ENCODE data around the gene CDS1. TPM values are rescaled to one million over a fixed set of nuclear protein-coding genes. Genes with fewer than 3 reads are reported as not detected.
"Not testable (repeated sequence)": the region's sequence is repeated elsewhere in the genome, so short reads cannot be mapped to it uniquely, and the experiment has no call there.

Gene CDS1
- total and polyA plus RNA-seq, 2 donors from 2014 or later = 13.5 to 18.8 TPM

- no peak overlapping the region for H3K9ac ChIP-seq (ENCODE audit: low read length in 3 of 3)
- no peak overlapping the region for H3K27ac ChIP-seq (ENCODE audit: low read depth in 2 of 2, low read length in 2 of 2)
- DNase-seq (peak in 1 of 5 donors; percentile 15), FAIRE-seq (no peak)
- no peaks in the 10 kb centered on the region for H3K27me3 ChIP-seq (ENCODE audit: control insufficient read depth, insufficient read depth, low read length)
- H3K4me1 ChIP-seq (ENCODE audit: control insufficient read depth in 2 of 3, insufficient read depth in 2 of 3, low read depth in 1 of 3, low read length in 3 of 3) = no peaks in the 10 kb centered on the region
- intact Hi-C loops (cut with DNase I) = no loop called here
- H3K4me3 ChIP-seq (ENCODE audit: low read length in 3 of 3) = no peak overlapping the region
- no peak for TF ChIP-seq CTCF (IDR thresholded peaks at IDR 0.05; ENCODE audit: borderline replicate concordance, extremely low read depth, insufficient read depth)
- no peaks in the 10 kb centered on the region for H3K36me3 ChIP-seq (ENCODE audit: control insufficient read depth in 2 of 3, insufficient read depth in 3 of 3, low read length in 3 of 3)
- no peaks in the 10 kb centered on the region for H3K9me3 ChIP-seq (ENCODE audit: control insufficient read depth in 2 of 3, insufficient read depth in 1 of 3, low read length in 3 of 3)
Observed at GRCh38 chr4:84545093-84545492, 37.8 kb upstream of the CDS1 start.

- no peaks in the 10 kb centered on the region for H3K4me1 ChIP-seq (ENCODE audit: control insufficient read depth in 2 of 3, insufficient read depth in 2 of 3, low read depth in 1 of 3, low read length in 3 of 3)
- no peak for TF ChIP-seq CTCF (IDR thresholded peaks at IDR 0.05; ENCODE audit: borderline replicate concordance, extremely low read depth, insufficient read depth)
- intact Hi-C loops (cut with DNase I) = no loop called here
- H3K9me3 ChIP-seq (ENCODE audit: control insufficient read depth in 2 of 3, insufficient read depth in 1 of 3, low read length in 3 of 3) = no peaks in the 10 kb centered on the region
- no peak overlapping the region for H3K9ac ChIP-seq (ENCODE audit: low read length in 3 of 3)
- FAIRE-seq (no peak), DNase-seq (peak in 1 of 5 donors; percentile 3)
- H3K27me3 ChIP-seq (ENCODE audit: control insufficient read depth, insufficient read depth, low read length) = no peaks in the 10 kb centered on the region
- H3K4me3 ChIP-seq (ENCODE audit: low read length in 3 of 3) = no peak overlapping the region
- no peak overlapping the region for H3K27ac ChIP-seq (ENCODE audit: low read depth in 2 of 2, low read length in 2 of 2)
- H3K36me3 ChIP-seq (ENCODE audit: control insufficient read depth in 2 of 3, insufficient read depth in 3 of 3, low read length in 3 of 3) = no peaks in the 10 kb centered on the region
Observed at GRCh38 chr4:84547211-84547610, 35.7 kb upstream of the CDS1 start.

DNA sequence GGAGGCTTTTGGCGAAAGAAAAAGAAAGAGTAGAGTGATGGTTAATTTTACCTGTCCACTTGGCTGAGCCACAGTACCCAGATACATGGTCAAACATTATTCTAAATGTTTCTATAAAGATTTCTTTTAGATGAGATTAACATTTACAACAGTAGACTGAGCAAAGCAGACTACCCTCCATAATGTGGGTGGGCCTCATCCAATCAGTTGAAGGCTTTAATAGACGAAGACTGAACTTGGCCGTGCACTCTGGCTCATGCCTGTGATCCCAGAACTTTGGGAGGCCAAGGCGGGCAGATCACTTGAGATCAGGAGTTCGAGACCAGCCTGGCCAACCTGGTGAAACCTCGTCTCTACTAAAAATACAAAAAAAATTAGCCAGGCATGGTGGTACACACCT is 33.7 kb upstream of the CDS1 start:
- DNase-seq; intact Hi-C loops (cut with DNase I); H3K9me3 ChIP-seq (ENCODE audit: control insufficient read depth in 2 of 3, insufficient read depth in 1 of 3, low read length in 3 of 3); FAIRE-seq; H3K4me3 ChIP-seq (ENCODE audit: low read length in 3 of 3); H3K9ac ChIP-seq (ENCODE audit: low read length in 3 of 3); H3K4me1 ChIP-seq (ENCODE audit: control insufficient read depth in 2 of 3, insufficient read depth in 2 of 3, low read depth in 1 of 3, low read length in 3 of 3); H3K27me3 ChIP-seq (ENCODE audit: control insufficient read depth, insufficient read depth, low read length); H3K36me3 ChIP-seq (ENCODE audit: control insufficient read depth in 2 of 3, insufficient read depth in 3 of 3, low read length in 3 of 3); H3K27ac ChIP-seq (ENCODE audit: low read depth in 2 of 2, low read length in 2 of 2): not testable (repeated sequence)

DNA sequence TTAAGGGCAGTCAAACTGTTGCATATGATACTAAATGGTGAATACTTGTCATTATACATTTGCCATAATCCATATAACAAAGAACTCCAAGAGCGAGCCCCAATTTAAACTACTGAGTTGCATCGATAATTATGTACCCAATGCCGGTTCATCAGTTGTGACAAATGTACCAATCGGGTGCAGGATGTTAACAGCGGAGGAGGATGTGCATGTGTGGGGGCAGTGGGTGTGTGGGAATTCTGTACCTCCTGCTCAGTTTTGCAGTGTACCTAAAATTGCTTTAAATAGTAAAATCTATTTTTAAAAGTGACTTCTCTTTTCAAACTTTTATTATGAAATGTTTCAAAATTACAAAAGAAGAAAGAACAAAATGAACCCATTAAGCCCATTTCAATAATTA is 20.8 kb upstream of the CDS1 start:
- no peak for FAIRE-seq
- no peak overlapping the region for H3K9ac ChIP-seq (ENCODE audit: low read length in 3 of 3)
- no peaks in the 10 kb centered on the region for H3K27me3 ChIP-seq (ENCODE audit: control insufficient read depth, insufficient read depth, low read length)
- no peak overlapping the region for H3K4me3 ChIP-seq (ENCODE audit: low read length in 3 of 3)
- no peaks in the 10 kb centered on the region for H3K4me1 ChIP-seq (ENCODE audit: control insufficient read depth in 2 of 3, insufficient read depth in 2 of 3, low read depth in 1 of 3, low read length in 3 of 3)
- intact Hi-C loops (cut with DNase I) = no loop called here
- no peak for TF ChIP-seq CTCF (IDR thresholded peaks at IDR 0.05; ENCODE audit: borderline replicate concordance, extremely low read depth, insufficient read depth)
- no peaks in the 10 kb centered on the region for H3K9me3 ChIP-seq (ENCODE audit: control insufficient read depth in 2 of 3, insufficient read depth in 1 of 3, low read length in 3 of 3)
- no peak overlapping the region for H3K27ac ChIP-seq (ENCODE audit: low read depth in 2 of 2, low read length in 2 of 2)
- no peak for DNase-seq
- H3K36me3 ChIP-seq (ENCODE audit: control insufficient read depth in 2 of 3, insufficient read depth in 3 of 3, low read length in 3 of 3) = no peaks in the 10 kb centered on the region
